ENCODE results near the gene CCHCR1.

GRCh38 chr6:31179896-31180295, 22.3 kb upstream of the CCHCR1 start:
- TF ChIP-seq CTCF (IDR thresholded peaks at IDR 0.05; ENCODE audit: insufficient read depth, low read length) (no peak), POLR2AphosphoS5 (IDR thresholded peaks at IDR 0.05; ENCODE audit: low read depth) (no peak), GABPA (IDR thresholded peaks at IDR 0.05; ENCODE audit: low read depth) (no peak), REST (IDR thresholded peaks at IDR 0.05; ENCODE audit: insufficient replicate concordance, low read depth) (no peak), SPI1 (IDR thresholded peaks at IDR 0.05; ENCODE audit: borderline replicate concordance, low read depth) (no peak)
